Measurements from ENCODE around the gene CDKN2A. TPM values are rescaled to one million over a fixed set of nuclear protein-coding genes. Genes with fewer than 3 reads are reported as not detected.
A peak's percentile ranks its signal among the peaks of the same experiment; 100 is the strongest.

Gene CDKN2A
- total RNA-seq, 4 donors from 2014 or later = 0.94 to 9.7 (median 2.7) TPM; not detected in 1

- Histone ChIP-seq H3K27me3 (peaks cover 35% of the 10 kb centered on the region), H3K9me3 (no peaks in the 10 kb centered on the region), H3K4me3 (peak within 1 kb of the TSS; percentile 73 to 74), H3K4me1 (peaks cover 3 to 17% (median 3%) of the 10 kb centered on the region in 3 donors), H3K36me3 (peaks cover 0 to 10% of the 10 kb centered on the region in 2 donors), H3K27ac (peak within 1 kb of the TSS; percentile 68 to 96 (median 91))
- peak; percentile 98 for ATAC-seq
- 1% methylated on average over 14 of the region's 86 CpGs; no CpG with 5 or more reads in 1 of the 2 donors for WGBS, 2 donors (ENCODE audit: low coverage in 1 of 2)
- TF ChIP-seq EP300 (IDR thresholded peaks at IDR 0.05) = no peak
- peak; percentile 74 to 95 (median 88) for TF ChIP-seq CTCF (IDR thresholded peaks at IDR 0.05)
- peak; percentile 64 to 66 for TF ChIP-seq POLR2A (IDR thresholded peaks at IDR 0.05)
- TF ChIP-seq POLR2AphosphoS5 (IDR thresholded peaks at IDR 0.05) = peak; percentile 71
Measured at GRCh38 chr9:22008717-22009505, 14.7 kb upstream of the CDKN2A start, which contains the start of gene CDKN2B. CDKN2B (minus strand) TSS chr9:22009305; CDS start chr9:22008953, 352 bp downstream.

GRCh38 chr9:22008384-22008716 lies 14.2 kb upstream of the CDKN2A start:
- Histone ChIP-seq H3K27ac (peak overlapping the region; percentile 68 to 96 (median 91)), H3K9me3 (no peaks in the 10 kb centered on the region), H3K36me3 (peaks cover 0 to 10% of the 10 kb centered on the region in 2 donors), H3K4me1 (peaks cover 3 to 17% (median 3%) of the 10 kb centered on the region in 3 donors), H3K4me3 (peak overlapping the region; percentile 73 to 74), H3K27me3 (peaks cover 39% of the 10 kb centered on the region)
- no peak for TF ChIP-seq EP300 (IDR thresholded peaks at IDR 0.05)
- no peak for TF ChIP-seq CTCF (IDR thresholded peaks at IDR 0.05)
- TF ChIP-seq POLR2A (IDR thresholded peaks at IDR 0.05) = no peak
- no peak for TF ChIP-seq POLR2AphosphoS5 (IDR thresholded peaks at IDR 0.05)
- WGBS, 2 donors (ENCODE audit: low coverage in 1 of 2) = 8 to 9% methylated on average over 2 to 5 of the region's 8 CpGs
- ATAC-seq = no peak

GRCh38 chr9:22005702-22006606 lies 11.8 kb upstream of the CDKN2A start:
- no peak for ATAC-seq
- TF ChIP-seq POLR2A (IDR thresholded peaks at IDR 0.05) (no peak), POLR2AphosphoS5 (IDR thresholded peaks at IDR 0.05) (no peak), EP300 (IDR thresholded peaks at IDR 0.05) (no peak), CTCF (IDR thresholded peaks at IDR 0.05) (no peak)
- Histone ChIP-seq H3K9me3 (no peaks in the 10 kb centered on the region), H3K4me1 (peaks cover 3 to 17% (median 3%) of the 10 kb centered on the region in 3 donors), H3K27ac (no peak overlapping the region), H3K36me3 (peaks cover 0 to 10% of the 10 kb centered on the region in 2 donors), H3K27me3 (peaks cover 51% of the 10 kb centered on the region), H3K4me3 (no peak overlapping the region)
- WGBS, 2 donors (ENCODE audit: low coverage in 1 of 2) = 23 to 41% methylated on average over 1 to 7 of the region's 44 CpGs

- peaks cover 0 to 10% of the 10 kb centered on the region in 2 donors for H3K36me3 ChIP-seq
- no peak for TF ChIP-seq CTCF (IDR thresholded peaks at IDR 0.05)
- no peak for TF ChIP-seq EP300 (IDR thresholded peaks at IDR 0.05)
- no peak for TF ChIP-seq POLR2AphosphoS5 (IDR thresholded peaks at IDR 0.05)
- no peak for TF ChIP-seq POLR2A (IDR thresholded peaks at IDR 0.05)
- H3K4me3 ChIP-seq = no peak overlapping the region
- no peaks in the 10 kb centered on the region for H3K9me3 ChIP-seq
- H3K27ac ChIP-seq = no peak overlapping the region
- WGBS, 2 donors (ENCODE audit: low coverage in 1 of 2) = 54 to 73% methylated on average over 6 to 14 of the region's 25 CpGs
- ATAC-seq = no peak
- peaks cover 51% of the 10 kb centered on the region for H3K27me3 ChIP-seq
- peaks cover 3 to 17% (median 3%) of the 10 kb centered on the region in 3 donors for H3K4me1 ChIP-seq
Measured at GRCh38 chr9:22005021-22005701, 11.0 kb upstream of the CDKN2A start.

Data from gastroesophageal sphincter (tissue), 4 donors.